ENCODE measurements around the gene CNST. TPM values are rescaled to one million over a fixed set of nuclear protein-coding genes. Genes with fewer than 3 reads are reported as not detected.

CNST gene
- total and polyA plus RNA-seq, 2 of the 13 experiments (the other 11 are each of a cell fraction or from before 2014, with no cell fraction given) = 6.3 to 12.4 TPM

DNA sequence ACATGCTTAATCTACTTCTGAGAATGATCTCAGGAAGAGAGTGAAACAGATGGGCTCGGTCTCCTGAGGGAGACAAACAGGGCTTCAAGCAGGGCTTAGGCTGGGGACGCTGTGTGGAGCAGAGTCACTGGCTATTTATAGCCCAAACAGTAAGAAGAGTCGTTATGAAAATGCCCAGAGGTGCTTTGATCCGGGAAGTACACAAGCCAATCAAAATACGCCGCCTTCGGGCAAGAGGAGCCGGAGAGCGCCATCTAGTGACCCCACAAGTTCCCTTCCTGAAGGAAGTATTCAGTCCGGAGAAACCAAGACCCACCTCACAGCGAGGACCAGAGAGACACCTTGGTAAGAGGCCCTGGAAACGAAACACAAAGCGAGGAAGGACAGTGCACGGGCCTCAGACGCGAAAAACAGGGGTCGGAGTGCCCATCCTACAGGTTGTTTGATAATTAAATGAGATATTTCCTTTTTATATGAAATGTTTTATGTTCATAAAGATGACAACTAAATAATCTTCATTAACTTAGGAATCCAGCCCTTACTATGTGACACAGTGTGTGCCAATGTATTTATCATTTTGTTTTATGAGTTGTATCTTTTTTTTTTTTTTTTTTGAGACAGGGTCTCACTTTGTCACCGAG is 133.0 kb downstream of the CNST start (continued):
- TF ChIP-seq, protein P1, sequence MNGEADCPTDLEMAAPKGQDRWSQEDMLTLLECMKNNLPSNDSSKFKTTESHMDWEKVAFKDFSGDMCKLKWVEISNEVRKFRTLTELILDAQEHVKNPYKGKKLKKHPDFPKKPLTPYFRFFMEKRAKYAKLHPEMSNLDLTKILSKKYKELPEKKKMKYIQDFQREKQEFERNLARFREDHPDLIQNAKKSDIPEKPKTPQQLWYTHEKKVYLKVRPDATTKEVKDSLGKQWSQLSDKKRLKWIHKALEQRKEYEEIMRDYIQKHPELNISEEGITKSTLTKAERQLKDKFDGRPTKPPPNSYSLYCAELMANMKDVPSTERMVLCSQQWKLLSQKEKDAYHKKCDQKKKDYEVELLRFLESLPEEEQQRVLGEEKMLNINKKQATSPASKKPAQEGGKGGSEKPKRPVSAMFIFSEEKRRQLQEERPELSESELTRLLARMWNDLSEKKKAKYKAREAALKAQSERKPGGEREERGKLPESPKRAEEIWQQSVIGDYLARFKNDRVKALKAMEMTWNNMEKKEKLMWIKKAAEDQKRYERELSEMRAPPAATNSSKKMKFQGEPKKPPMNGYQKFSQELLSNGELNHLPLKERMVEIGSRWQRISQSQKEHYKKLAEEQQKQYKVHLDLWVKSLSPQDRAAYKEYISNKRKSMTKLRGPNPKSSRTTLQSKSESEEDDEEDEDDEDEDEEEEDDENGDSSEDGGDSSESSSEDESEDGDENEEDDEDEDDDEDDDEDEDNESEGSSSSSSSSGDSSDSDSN (CRISPR knock-in tag; IDR thresholded peaks at IDR 0.05) = no peak
- TF ChIP-seq SNRNP70 (IDR thresholded peaks at IDR 0.05; ENCODE audit: low read depth, low read length) (no peak), TBP (CRISPR knock-in tag; IDR thresholded peaks at IDR 0.05) (no peak), PHF5A (CRISPR knock-in tag; IDR thresholded peaks at IDR 0.05; ENCODE audit: low read depth, unreplicated experiment) (no peak), ZNF629 (CRISPR knock-in tag; conservative IDR thresholded peaks at IDR 0.05) (no peak), POGZ (CRISPR knock-in tag; IDR thresholded peaks at IDR 0.05) (peak; percentile 39; the same call in 1 of the 2 replicates), ZNF550 (CRISPR knock-in tag; IDR thresholded peaks at IDR 0.05; ENCODE audit: borderline replicate concordance) (no peak), SETDB1 (CRISPR knock-in tag; IDR thresholded peaks at IDR 0.05; ENCODE audit: borderline replicate concordance) (no peak), HOXA7 (CRISPR knock-in tag; IDR thresholded peaks at IDR 0.05) (no peak), SMC3 (IDR thresholded peaks at IDR 0.05; ENCODE audit: low read length) (peak; percentile 72), ZNF674 (CRISPR knock-in tag; IDR thresholded peaks at IDR 0.05; ENCODE audit: low read depth) (no peak), RNF2 (conservative IDR thresholded peaks at IDR 0.05; ENCODE audit: low read depth) (no peak), AGO2 (optimal IDR thresholded peaks at IDR 0.05; ENCODE audit: low read depth, low read length) (no peak), ZFP36L2 (CRISPR knock-in tag; IDR thresholded peaks at IDR 0.05) (no peak), ZNF75D (CRISPR knock-in tag; IDR thresholded peaks at IDR 0.05; ENCODE audit: borderline replicate concordance) (no peak), BORCS8-MEF2B (CRISPR knock-in tag; IDR thresholded peaks at IDR 0.05) (0 out of 2 replicates have a peak, but pooled peaks have one; percentile 20), ZNF431 (CRISPR knock-in tag; IDR thresholded peaks at IDR 0.05; ENCODE audit: borderline replicate concordance, low read depth) (no peak), PAF1 (CRISPR knock-in tag; IDR thresholded peaks at IDR 0.05) (no peak)
- TF ChIP-seq, protein P2, sequence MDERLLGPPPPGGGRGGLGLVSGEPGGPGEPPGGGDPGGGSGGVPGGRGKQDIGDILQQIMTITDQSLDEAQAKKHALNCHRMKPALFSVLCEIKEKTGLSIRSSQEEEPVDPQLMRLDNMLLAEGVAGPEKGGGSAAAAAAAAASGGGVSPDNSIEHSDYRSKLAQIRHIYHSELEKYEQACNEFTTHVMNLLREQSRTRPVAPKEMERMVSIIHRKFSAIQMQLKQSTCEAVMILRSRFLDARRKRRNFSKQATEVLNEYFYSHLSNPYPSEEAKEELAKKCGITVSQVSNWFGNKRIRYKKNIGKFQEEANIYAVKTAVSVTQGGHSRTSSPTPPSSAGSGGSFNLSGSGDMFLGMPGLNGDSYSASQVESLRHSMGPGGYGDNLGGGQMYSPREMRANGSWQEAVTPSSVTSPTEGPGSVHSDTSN (CRISPR knock-in tag; IDR thresholded peaks at IDR 0.05) = no peak
- TF ChIP-seq, protein P3, sequence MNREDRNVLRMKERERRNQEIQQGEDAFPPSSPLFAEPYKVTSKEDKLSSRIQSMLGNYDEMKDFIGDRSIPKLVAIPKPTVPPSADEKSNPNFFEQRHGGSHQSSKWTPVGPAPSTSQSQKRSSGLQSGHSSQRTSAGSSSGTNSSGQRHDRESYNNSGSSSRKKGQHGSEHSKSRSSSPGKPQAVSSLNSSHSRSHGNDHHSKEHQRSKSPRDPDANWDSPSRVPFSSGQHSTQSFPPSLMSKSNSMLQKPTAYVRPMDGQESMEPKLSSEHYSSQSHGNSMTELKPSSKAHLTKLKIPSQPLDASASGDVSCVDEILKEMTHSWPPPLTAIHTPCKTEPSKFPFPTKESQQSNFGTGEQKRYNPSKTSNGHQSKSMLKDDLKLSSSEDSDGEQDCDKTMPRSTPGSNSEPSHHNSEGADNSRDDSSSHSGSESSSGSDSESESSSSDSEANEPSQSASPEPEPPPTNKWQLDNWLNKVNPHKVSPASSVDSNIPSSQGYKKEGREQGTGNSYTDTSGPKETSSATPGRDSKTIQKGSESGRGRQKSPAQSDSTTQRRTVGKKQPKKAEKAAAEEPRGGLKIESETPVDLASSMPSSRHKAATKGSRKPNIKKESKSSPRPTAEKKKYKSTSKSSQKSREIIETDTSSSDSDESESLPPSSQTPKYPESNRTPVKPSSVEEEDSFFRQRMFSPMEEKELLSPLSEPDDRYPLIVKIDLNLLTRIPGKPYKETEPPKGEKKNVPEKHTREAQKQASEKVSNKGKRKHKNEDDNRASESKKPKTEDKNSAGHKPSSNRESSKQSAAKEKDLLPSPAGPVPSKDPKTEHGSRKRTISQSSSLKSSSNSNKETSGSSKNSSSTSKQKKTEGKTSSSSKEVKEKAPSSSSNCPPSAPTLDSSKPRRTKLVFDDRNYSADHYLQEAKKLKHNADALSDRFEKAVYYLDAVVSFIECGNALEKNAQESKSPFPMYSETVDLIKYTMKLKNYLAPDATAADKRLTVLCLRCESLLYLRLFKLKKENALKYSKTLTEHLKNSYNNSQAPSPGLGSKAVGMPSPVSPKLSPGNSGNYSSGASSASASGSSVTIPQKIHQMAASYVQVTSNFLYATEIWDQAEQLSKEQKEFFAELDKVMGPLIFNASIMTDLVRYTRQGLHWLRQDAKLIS (CRISPR knock-in tag; IDR thresholded peaks at IDR 0.05) = no peak
- TF ChIP-seq, protein P4, sequence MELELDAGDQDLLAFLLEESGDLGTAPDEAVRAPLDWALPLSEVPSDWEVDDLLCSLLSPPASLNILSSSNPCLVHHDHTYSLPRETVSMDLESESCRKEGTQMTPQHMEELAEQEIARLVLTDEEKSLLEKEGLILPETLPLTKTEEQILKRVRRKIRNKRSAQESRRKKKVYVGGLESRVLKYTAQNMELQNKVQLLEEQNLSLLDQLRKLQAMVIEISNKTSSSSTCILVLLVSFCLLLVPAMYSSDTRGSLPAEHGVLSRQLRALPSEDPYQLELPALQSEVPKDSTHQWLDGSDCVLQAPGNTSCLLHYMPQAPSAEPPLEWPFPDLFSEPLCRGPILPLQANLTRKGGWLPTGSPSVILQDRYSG (CRISPR knock-in tag; IDR thresholded peaks at IDR 0.05) = no peak
- TF ChIP-seq, protein P5, sequence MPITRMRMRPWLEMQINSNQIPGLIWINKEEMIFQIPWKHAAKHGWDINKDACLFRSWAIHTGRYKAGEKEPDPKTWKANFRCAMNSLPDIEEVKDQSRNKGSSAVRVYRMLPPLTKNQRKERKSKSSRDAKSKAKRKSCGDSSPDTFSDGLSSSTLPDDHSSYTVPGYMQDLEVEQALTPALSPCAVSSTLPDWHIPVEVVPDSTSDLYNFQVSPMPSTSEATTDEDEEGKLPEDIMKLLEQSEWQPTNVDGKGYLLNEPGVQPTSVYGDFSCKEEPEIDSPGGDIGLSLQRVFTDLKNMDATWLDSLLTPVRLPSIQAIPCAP (CRISPR knock-in tag; IDR thresholded peaks at IDR 0.05; ENCODE audit: low read depth) = no peak

Measured in HepG2 (cell line).